Activated B cell treated with CpG ODN at 0.5 μM for 24 hours (primary cell): ENCODE measurements around the gene GPR183. TPM values are rescaled to one million over a fixed set of nuclear protein-coding genes. Genes with fewer than 3 reads are reported as not detected.

Experiments used
- ATAC-seq: fragments of 200-7000 bp; cut with Tn5 transposase; one replicate; pipeline ENCODE4 v1.10.0; 2021; ENCODE audit warnings: low read depth, mild to moderate bottlenecking, moderate library complexity
- CTCF ChIA-PET: fragments of 350-600 bp; sonication (Branson Sonifier 250); formaldehyde crosslinking; loops from one replicate; lab custom pipeline; 2021; ENCODE audit warnings: antibody characterized with exemption; lab: Charles Lee
- POLR2A ChIA-PET: fragments of 350-600 bp; sonication (Branson Sonifier 250); formaldehyde crosslinking; loops from one replicate; lab custom pipeline; 2021; ENCODE audit warnings: antibody characterized with exemption; lab: Charles Lee
- DNase-seq: peaks from one replicate; pipeline ENCODE4 v3.0.0; 2022
- H3K27ac Mint-ChIP-seq: one replicate; pipeline ENCODE4 v1.8.0; 2020; ENCODE audit warnings: mixed read lengths
- H3K27me3 Mint-ChIP-seq: one replicate; pipeline ENCODE4 v1.8.0; 2021; ENCODE audit warnings: mixed read lengths
- H3K36me3 Mint-ChIP-seq: one replicate; pipeline ENCODE4 v1.8.0; 2021; ENCODE audit warnings: low read depth, mixed read lengths
- H3K4me1 Mint-ChIP-seq: one replicate; pipeline ENCODE4 v1.8.0; 2021; ENCODE audit warnings: mixed read lengths
- H3K4me3 Mint-ChIP-seq: one replicate; pipeline ENCODE4 v1.8.0; 2020; ENCODE audit warnings: mild to moderate bottlenecking, mixed read lengths
- H3K9me3 Mint-ChIP-seq: one replicate; pipeline ENCODE4 v1.8.0; 2020; ENCODE audit warnings: mixed read lengths
- CTCF ChIP-seq: fragments of 200-600 bp; IDR thresholded peaks from one replicate; pipeline ENCODE4 v1.8.0; 2022; ENCODE audit warnings: antibody characterized with exemption, mild to moderate bottlenecking
- intact Hi-C: fragments of 100-400 bp; cut with micrococcal nuclease; formaldehyde crosslinking; loops from one replicate; pipeline ENCODE4 v1.15.1; 2024
- total RNA-seq: library from RNA; stranded (reverse); gene quantifications from 2 replicates; pipeline ENCODE4 v1.2.3, GENCODE V29; 2022

The GPR183 gene
- total RNA-seq, 1 donor from 2014 or later = 84.5 TPM

- POLR2A ChIA-PET = interaction anchor here (0.6 to 4.6 kb wide), 10 partner anchors 9 to 134 kb away, joined by 3 to 22 read pairs (median 10); partner anchors contain the start of gene GPR183
- no peak for TF ChIP-seq CTCF
- CTCF ChIA-PET = interaction anchor here (1.7 to 3.2 kb wide), 4 partner anchors 14 to 139 kb away, joined by 5 to 17 read pairs (median 7); no protein-coding TSS in a partner anchor
- Mint-ChIP-seq H3K27ac (peak overlapping the region; percentile 80), H3K27me3 (no peaks in the 10 kb centered on the region), H3K36me3 (peaks cover 69% of the 10 kb centered on the region), H3K9me3 (no peaks in the 10 kb centered on the region), H3K4me3 (peak overlapping the region; percentile 65), H3K4me1 (peaks cover 90% of the 10 kb centered on the region)
- intact Hi-C loops = loop anchor here (2.0 kb wide), 1 partner anchor 15 kb away; no protein-coding TSS in a partner anchor
- no peak for ATAC-seq
- DNase-seq = no peak
Measured at GRCh38 chr13:99297331-99297730, 9.9 kb downstream of the GPR183 start.

- no peak for TF ChIP-seq CTCF
- Mint-ChIP-seq H3K36me3 (peaks cover 70% of the 10 kb centered on the region), H3K9me3 (no peaks in the 10 kb centered on the region), H3K4me3 (peak overlapping the region; percentile 74), H3K27ac (peak overlapping the region; percentile 92), H3K27me3 (no peaks in the 10 kb centered on the region), H3K4me1 (peaks cover 87% of the 10 kb centered on the region)
- ChIA-PET POLR2A (interaction anchor here (0.8 to 4.6 kb wide), 12 partner anchors 9 to 96 kb away, joined by 3 to 22 read pairs (median 4); partner anchors contain the start of genes GPR183 and UBAC2), CTCF (interaction anchor here (0.6 to 3.2 kb wide), 5 partner anchors 25 to 147 kb away, joined by 3 to 17 read pairs (median 5); no protein-coding TSS in a partner anchor)
- intact Hi-C loops = loop anchor here (1.0 to 2.0 kb wide), 3 partner anchors 8 to 14 kb away; partner anchors contain the start of gene GPR183
- ATAC-seq = peak; percentile 45
- DNase-seq = no peak
Measured at GRCh38 chr13:99296398-99296797, 10.8 kb downstream of the GPR183 start.

- H3K4me1 Mint-ChIP-seq = peaks cover 89% of the 10 kb centered on the region
- TF ChIP-seq CTCF = no peak
- peak overlapping the region; percentile 92 for H3K27ac Mint-ChIP-seq
- H3K9me3 Mint-ChIP-seq = no peaks in the 10 kb centered on the region
- H3K27me3 Mint-ChIP-seq = no peaks in the 10 kb centered on the region
- peak overlapping the region; percentile 51 for H3K4me3 Mint-ChIP-seq
- H3K36me3 Mint-ChIP-seq = peaks cover 76% of the 10 kb centered on the region
- CTCF ChIA-PET = interaction anchor here (0.6 to 3.2 kb wide), 4 partner anchors 25 to 148 kb away, joined by 3 to 17 read pairs (median 5); no protein-coding TSS in a partner anchor
- intact Hi-C loops = loop anchor here (1.0 to 2.0 kb wide), 3 partner anchors 7 to 13 kb away; partner anchors contain the start of gene GPR183
- ATAC-seq (peak; percentile 43), DNase-seq (no peak)
- POLR2A ChIA-PET = interaction anchor here (0.9 to 4.6 kb wide), 7 partner anchors 10 to 95 kb away, joined by 4 to 22 read pairs (median 5); partner anchors contain the start of gene UBAC2
Measured at GRCh38 chr13:99295488-99296252, 11.5 kb downstream of the GPR183 start.

GRCh38 chr13:99294958-99295357 lies 12.2 kb downstream of the GPR183 start:
- no peak for DNase-seq
- Mint-ChIP-seq H3K9me3 (no peaks in the 10 kb centered on the region), H3K27ac (peak overlapping the region; percentile 92), H3K4me1 (peaks cover 88% of the 10 kb centered on the region), H3K27me3 (no peaks in the 10 kb centered on the region), H3K36me3 (peaks cover 76% of the 10 kb centered on the region), H3K4me3 (no peak overlapping the region)
- no peak for TF ChIP-seq CTCF
- POLR2A ChIA-PET = interaction anchor here (2.5 kb wide), 1 partner anchor 12 kb away, joined by 21 read pairs; no protein-coding TSS in a partner anchor
- no peak for ATAC-seq
- CTCF ChIA-PET = no interaction called here
- intact Hi-C loops = no loop called here

- ATAC-seq = no peak
- Mint-ChIP-seq H3K9me3 (peaks cover 2% of the 10 kb centered on the region), H3K4me1 (peaks cover 88% of the 10 kb centered on the region), H3K27ac (no peak overlapping the region), H3K36me3 (peaks cover 75% of the 10 kb centered on the region), H3K27me3 (no peaks in the 10 kb centered on the region), H3K4me3 (no peak overlapping the region)
- ChIA-PET CTCF (no interaction called here), POLR2A (interaction anchor here (0.9 to 2.5 kb wide), 6 partner anchors 9 to 90 kb away, joined by 3 to 22 read pairs (median 5); partner anchors contain the start of gene GPR183)
- no peak for DNase-seq
- intact Hi-C loops = no loop called here
- TF ChIP-seq CTCF = no peak
Measured at GRCh38 chr13:99294198-99294597, 13.0 kb downstream of the GPR183 start.
